AG04449 (cell line): Measurements from ENCODE around the gene LPA.

Source experiments
- CTCF ChIA-PET: fragments of 350-600 bp; formaldehyde crosslinking; extraction: SDS; loops from one replicate; lab custom pipeline; 2021; ENCODE audit warnings: antibody characterized with exemption; lab: Yijun Ruan, JAX
- POLR2A ChIA-PET: fragments of 400-600, 350-600 bp; formaldehyde crosslinking; extraction: SDS; loops from one replicate; lab custom pipeline; 2020; ENCODE audit warnings: antibody characterized with exemption, inconsistent platforms; lab: Yijun Ruan, JAX
- DNase-seq: peaks from one replicate; pipeline ENCODE4 v3.0.0-alpha.2; 2010; ENCODE audit warnings: low read depth, low spot score
- H3K4me3 ChIP-seq: 2 replicates; pipeline ENCODE4 v1.5.1; 2011; ENCODE audit warnings: low read depth, mild to moderate bottlenecking, control low read depth, low read length
- TF ChIP-seq, protein P1 (sequence below): IDR thresholded peaks from one replicate; pipeline ENCODE4 v1.5.1; 2011; ENCODE audit warnings: mild to moderate bottlenecking, moderate library complexity, low read length, control low read depth, inconsistent platforms; ENCODE audit not compliant: insufficient read depth; ENCODE audit errors: missing control alignments

The LPA gene

DNA sequence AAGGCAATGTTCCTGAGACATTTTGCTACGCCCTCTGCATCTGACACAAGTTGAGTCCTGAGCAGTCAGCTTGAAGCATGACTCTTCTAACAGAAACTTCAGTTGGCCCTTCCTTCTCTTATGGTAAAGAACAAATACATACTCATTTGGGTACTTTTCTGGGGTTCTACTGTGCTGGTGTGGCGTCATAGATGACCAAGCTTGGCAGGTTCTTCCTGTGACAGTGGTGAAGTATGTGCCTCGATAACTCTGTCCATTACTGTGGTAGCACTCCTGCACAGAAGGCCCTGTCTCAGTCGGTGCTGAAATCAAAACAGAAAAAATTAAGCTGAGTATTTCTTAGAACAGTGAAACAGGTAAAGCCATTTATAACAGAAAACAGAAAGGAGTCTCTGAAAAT is 163.4 kb downstream of the LPA start:
- TF ChIP-seq, protein P1, sequence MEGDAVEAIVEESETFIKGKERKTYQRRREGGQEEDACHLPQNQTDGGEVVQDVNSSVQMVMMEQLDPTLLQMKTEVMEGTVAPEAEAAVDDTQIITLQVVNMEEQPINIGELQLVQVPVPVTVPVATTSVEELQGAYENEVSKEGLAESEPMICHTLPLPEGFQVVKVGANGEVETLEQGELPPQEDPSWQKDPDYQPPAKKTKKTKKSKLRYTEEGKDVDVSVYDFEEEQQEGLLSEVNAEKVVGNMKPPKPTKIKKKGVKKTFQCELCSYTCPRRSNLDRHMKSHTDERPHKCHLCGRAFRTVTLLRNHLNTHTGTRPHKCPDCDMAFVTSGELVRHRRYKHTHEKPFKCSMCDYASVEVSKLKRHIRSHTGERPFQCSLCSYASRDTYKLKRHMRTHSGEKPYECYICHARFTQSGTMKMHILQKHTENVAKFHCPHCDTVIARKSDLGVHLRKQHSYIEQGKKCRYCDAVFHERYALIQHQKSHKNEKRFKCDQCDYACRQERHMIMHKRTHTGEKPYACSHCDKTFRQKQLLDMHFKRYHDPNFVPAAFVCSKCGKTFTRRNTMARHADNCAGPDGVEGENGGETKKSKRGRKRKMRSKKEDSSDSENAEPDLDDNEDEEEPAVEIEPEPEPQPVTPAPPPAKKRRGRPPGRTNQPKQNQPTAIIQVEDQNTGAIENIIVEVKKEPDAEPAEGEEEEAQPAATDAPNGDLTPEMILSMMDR, result no peak
- ChIA-PET CTCF (no interaction called here), POLR2A (no interaction called here)
- DNase-seq, result no peak
- H3K4me3 ChIP-seq, result no peak overlapping the region

DNA sequence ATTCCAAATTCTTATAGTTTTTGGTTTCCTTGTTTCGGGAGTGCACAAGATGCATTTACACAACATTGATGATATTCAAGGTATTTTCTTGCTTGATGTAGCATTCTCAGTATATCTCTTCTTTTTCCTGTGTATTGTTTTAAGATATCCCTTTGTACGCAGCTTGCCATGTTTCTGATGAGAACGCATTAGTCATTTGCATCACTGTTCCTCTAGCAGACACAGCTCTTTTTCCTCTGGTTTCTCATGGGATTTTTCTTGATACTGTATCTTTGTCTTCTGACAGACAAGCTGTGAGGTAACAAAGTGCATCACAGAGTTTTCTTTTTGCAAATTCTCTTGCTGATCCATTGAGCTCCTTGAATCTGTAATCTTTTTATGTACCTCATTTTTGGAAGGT is 169.5 kb downstream of the LPA start:
- TF ChIP-seq, protein P1, result no peak
- CTCF ChIA-PET, result no interaction called here
- POLR2A ChIA-PET, result no interaction called here
- no peak overlapping the region for H3K4me3 ChIP-seq
- DNase-seq, result no peak

DNA sequence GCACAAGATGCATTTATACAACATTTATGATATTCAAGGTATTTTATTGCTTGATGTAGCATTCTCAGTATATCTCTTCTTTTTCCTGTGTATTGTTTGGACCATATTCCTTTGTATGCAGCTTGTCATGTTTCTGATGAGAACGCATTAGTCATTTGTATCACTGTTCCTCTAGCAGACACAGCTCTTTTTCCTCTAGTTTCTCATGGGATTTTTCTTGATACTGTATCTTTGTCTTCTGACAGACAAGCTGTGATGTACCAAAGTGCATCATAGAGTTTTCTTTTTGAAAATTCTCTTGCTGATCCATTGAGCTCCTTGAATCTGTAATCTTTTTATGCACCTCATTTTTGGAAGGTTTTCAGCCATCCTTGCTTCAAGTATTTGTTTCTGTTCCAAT is 175.0 kb downstream of the LPA start:
- H3K4me3 ChIP-seq, result no peak overlapping the region
- TF ChIP-seq, protein P1, result no peak
- CTCF ChIA-PET, result no interaction called here
- DNase-seq, result no peak
- POLR2A ChIA-PET, result no interaction called here

DNA sequence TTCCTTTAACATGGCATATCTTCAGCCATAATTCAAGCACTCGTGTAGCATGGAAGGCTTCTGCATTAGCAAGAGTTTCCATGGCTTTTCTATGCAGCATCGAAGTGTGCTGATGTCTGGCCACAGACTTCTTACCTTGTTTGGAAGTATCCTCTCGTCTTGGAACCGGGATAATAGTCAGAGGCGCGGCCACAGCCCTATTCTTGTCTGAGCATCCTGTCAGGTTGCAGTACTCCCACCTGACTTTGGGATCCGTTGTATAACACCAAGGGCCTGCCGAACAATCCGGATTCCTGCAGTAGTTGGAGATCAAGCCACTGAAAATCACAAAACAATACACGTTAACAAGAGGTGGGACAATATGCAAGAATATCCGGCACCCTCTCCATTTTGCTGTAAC is 177.0 kb downstream of the LPA start:
- ChIA-PET CTCF (no interaction called here), POLR2A (no interaction called here)
- no peak overlapping the region for H3K4me3 ChIP-seq
- no peak for DNase-seq
- TF ChIP-seq, protein P1, result no peak
